CD4-positive, alpha-beta T cell treated with Interleukin-12 subunit alpha and Interleukin-12 subunit beta, for 1 hour (primary cell): ENCODE data around the gene PYCARD.
"Not testable (repeated sequence)": the region's sequence is repeated elsewhere in the genome, so short reads cannot be mapped to it uniquely, and the experiment has no call there.

Source experiments
- DNase-seq: peaks from one replicate; pipeline ENCODE4 v3.0.0-alpha.2; 2020

Gene PYCARD

GRCh38 chr16:31189412-31189778 lies 13.2 kb downstream of the PYCARD start:
- DNase-seq, result no peak

GRCh38 chr16:31188450-31189411 lies 13.8 kb downstream of the PYCARD start:
- no peak for DNase-seq

- no peak for DNase-seq
These were observed 14.8 kb downstream of the PYCARD start for GRCh38 chr16:31187808-31188189.

- no peak for DNase-seq
These were observed 15.4 kb downstream of the PYCARD start for GRCh38 chr16:31186930-31187807.

- no peak for DNase-seq
These were observed 16.4 kb downstream of the PYCARD start for GRCh38 chr16:31186176-31186575.

- DNase-seq, result no peak
These were observed 17.2 kb downstream of the PYCARD start for GRCh38 chr16:31185339-31185738.

GRCh38 chr16:31184888-31185287 lies 17.7 kb downstream of the PYCARD start:
- no peak for DNase-seq

- DNase-seq, result no peak
These were observed 18.8 kb downstream of the PYCARD start for GRCh38 chr16:31183432-31184428.

GRCh38 chr16:31182391-31182790 lies 20.2 kb downstream of the PYCARD start:
- DNase-seq, result no peak

- DNase-seq, result no peak
These were observed 21.3 kb downstream of the PYCARD start for GRCh38 chr16:31181102-31181830.

- peak; percentile 94 for DNase-seq
These were observed 22.7 kb downstream of the PYCARD start, which contains the start of gene FUS for GRCh38 chr16:31179747-31180459. Gene FUS, plus strand, starts transcription at chr16:31180139. Its CDS starts 76 bp downstream, at chr16:31180215.

- DNase-seq, result no peak
These were observed 23.3 kb downstream of the PYCARD start for GRCh38 chr16:31179219-31179746.

GRCh38 chr16:31177136-31177535 lies 25.4 kb downstream of the PYCARD start:
- peak; percentile 59 for DNase-seq

- not testable (repeated sequence) for DNase-seq
These were observed 32.5 kb downstream of the PYCARD start for GRCh38 chr16:31170048-31170447.

- DNase-seq, result no peak
These were observed 33.7 kb downstream of the PYCARD start for GRCh38 chr16:31168848-31169247.

- DNase-seq, result no peak
These were observed 35.2 kb downstream of the PYCARD start for GRCh38 chr16:31167315-31167714.

- DNase-seq, result no peak
These were observed 45.4 kb downstream of the PYCARD start for GRCh38 chr16:31157136-31157535.
